Globus pallidus (tissue), 1 donor: ENCODE measurements around the gene CDCP1.

Source experiments
- DNase-seq: peaks from one replicate; pipeline ENCODE4 v3.0.0-alpha.2; 2015; ENCODE audit warnings: low spot score

Gene CDCP1

DNA sequence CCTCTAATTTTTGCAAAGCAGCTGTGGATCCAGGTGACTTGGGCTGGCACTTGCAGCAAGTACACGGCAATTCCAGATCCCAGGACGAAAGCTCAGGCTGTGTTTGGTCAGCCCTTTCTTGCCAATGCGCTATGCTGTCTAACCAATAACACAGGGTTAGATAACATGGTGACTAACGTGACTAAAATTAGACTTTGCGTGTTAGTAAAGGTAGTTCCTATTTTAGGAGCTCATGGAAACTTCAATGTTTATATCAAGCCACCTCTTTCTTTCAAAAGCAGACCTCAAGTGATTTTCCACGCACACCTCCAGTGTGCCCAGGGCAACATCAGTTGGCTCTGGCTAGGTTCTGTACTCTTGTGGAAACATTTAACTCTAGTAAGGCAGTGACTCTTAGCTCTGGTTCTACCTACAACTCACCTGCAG, 32.5 kb downstream of the CDCP1 start:
- no peak for DNase-seq

DNA sequence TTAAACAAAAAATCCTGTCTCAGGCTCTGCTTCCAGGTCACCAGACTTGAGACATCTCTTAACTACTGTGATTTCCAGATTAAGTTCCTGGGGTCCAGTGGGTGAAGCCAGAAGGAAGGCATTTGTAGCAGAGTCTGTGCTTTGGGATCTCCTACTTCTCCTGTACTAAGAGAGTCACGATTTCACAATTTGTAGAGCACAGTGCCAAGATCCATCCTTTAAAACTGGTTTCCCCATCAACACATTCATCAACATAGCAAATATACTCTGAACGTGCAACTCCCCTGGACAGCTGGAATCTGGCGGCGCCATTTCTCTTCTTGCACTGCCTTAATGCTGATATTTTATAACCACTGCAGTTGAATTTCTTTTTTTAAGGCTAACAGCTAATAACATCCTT, 33.2 kb downstream of the CDCP1 start:
- DNase-seq: no peak

DNA sequence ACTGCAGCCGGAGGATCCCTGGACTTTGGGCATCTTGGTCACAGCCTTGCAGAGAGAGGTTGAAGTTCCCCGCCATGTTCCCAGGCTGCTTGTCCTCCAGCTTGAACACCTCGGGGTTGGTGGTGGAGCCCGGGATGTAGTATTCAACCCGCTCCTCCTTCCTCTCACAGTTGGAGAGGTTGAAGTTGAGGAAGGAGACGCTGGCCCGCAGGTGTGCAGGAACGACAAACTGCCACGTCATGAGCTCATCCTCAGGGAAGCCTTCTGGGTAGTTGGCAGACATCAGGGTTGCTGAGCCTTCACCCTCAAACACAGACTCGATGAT, 35.7 kb downstream of the CDCP1 start:
- DNase-seq: no peak

DNA sequence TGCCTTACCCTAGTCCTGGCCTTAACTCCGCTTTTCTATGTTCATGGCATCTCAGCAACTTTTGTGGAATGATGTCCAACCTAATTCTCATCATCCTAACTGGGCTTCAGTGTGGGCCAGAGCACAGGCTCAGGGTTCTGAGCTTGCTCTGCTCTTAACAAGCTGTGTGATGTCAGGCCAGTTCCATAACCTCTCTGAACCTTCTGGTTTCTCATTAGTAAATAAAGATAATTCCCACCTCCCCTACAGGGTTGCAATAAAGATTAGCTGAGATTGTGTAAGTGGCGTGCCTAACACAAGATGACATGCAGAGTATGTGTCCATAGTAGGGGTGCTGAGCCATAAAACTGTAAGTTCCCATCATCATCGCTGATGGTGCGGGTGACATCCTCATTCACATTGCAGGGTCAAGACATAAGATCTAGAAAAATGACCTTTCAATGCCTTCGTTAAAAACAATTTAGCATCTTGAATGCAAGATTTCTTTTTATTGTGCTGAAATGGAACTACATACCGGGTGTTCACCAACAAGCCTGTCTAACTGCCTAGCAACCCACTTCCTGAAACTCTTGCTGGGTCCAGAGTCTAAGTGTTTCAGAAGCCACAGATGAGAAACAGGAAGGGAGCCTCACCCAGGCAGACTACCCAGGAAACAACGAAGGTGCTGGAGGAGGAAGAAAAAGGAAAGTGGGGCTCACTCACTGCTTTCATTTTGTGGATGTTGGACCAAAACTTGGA, 36.2 kb downstream of the CDCP1 start:
- peak; percentile 8 for DNase-seq

DNA sequence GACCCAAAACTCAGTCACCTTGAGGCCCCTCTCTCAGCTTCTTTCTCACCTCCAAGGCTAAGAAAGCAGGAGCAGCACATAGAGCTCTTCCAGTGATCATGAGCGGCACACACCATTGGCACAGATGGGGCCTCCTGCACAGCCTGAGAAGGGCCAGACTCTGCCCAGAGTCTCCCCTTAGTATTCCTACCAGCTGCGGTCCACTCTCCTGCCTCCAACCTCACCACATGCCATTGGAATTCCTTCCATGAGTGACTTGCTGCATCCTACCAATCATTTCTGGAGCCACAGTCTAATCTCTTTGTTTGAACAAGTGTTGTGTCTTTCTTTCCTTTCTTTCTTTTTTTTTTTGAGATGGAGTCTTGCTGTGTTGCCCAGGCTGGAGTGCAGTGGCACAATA, 39.3 kb downstream of the CDCP1 start:
- no peak for DNase-seq

DNA sequence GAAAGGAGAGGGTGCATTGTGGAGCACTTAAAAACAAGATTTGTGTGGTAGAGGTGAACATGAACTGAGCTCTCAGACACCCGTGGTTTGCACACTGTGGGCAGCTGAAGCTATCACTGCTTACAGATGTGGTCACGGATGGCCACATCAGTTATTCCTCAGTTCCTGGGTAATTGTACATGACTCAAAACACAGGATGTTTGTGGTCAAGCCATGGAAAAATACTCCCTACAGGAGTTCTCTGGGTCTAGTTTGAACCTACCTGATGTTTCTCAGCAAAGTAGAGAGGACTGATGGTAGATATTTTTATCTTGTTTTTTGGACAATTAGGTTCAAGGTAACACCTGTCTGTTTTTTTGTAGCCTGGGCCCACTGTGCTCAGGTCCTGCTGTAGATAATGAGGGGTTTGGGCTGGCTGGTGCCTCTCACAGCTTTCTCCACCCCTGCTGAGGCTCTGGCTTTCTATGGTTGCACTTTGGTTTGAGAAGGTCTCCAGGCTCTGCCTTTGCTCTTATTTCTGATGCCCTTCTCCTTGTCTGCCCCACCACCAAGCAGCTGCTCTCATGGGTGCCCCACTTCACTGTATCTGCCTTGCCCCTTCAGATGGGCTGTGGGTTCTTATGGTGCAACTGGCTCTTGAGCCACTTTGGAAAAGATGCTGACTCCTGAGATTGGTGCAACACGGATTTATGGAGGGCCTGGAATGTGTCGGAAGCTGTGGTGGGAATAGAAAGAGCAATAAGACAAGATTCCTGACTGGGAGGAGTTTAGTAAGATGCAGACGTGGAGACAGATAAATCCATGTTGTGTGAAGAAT, 40.1 kb downstream of the CDCP1 start:
- no peak for DNase-seq

DNA sequence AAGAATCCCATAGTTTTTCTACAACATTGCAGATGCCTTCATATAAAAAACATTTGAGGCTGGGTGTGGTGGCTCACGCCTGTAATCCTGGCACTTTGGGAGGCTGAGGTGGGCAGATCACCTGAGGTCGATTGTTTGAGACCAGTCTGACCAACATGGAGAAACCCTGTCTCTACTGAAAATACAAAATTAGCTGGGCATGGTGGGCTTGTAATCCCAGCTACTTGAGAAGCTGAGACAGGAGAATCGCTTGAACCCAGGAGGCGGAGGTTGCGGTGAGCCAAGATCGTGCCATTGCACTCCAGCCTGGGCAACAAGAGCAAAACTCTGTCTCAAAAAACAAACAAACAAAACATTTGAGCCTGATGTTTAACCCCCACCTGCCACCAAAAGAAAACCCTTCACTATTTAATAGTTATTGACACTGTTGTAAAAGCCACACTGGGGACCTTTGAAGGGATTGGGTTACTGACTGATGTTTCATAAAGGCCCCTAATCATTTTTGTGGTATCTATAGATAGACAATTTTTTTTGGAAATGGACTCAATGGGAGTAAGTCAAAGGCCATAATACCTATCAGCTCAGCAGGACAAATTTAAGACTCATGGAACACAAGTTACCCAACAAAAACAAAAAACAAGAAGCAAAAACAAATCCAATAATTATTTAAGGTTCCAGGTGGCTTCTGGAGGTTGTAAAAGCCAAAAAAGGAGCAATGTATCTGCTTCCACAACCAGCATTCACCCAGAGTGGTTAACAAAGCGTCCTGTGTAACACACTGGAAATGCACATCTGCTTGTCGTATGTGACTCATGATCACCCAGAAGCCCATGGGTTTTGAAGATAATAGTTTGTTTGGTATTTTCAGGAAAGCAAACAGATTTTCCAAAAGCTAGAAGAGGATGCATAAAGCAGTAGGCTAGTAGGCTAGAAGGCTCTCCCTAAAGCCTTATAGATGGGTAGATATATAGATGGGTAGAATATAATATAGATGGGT, 41.2 kb downstream of the CDCP1 start:
- DNase-seq: no peak

DNA sequence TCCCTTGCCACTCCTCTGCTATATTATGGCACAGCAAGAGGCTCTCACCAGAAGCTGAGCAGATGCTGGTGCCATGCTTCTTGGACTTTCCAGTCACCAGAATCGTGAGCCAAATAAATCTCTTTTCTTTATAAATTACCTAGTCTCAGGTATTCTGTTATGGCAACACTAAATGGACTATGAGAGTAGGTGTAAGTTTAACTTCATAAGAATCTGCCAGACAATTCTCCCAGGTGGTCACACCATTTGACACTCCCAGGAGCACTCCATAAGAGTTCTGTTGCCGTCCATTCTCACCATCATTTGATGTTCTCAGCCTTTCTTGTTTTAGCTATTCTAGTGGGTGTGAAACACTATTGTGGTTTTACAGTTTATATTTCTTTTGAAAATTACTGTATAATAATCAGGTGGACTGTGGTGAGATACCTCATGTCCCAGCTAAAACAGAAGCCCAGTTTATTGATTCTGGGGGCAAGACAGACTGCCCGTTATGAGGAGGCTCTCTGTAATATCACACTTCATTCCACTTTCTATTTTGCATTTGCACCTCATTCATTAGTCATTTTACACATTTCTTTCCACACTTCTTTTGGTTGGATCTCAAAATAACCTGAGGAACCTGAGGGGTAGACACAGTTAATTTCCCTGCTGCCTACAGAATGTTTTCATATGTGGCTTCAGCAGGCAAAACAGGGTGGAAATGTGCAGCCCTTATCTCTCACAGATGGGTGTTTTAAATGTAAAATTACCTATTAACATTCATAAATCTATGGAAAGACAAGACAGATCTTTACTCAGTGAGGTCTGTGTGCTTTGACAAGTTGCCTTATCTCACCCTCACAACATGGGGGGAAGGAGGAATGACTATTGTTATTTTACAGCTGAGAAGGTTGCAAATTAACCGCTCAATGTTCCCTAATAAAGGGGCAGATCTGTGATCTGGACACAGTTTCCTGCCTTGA, 42.1 kb downstream of the CDCP1 start:
- DNase-seq: no peak

DNA sequence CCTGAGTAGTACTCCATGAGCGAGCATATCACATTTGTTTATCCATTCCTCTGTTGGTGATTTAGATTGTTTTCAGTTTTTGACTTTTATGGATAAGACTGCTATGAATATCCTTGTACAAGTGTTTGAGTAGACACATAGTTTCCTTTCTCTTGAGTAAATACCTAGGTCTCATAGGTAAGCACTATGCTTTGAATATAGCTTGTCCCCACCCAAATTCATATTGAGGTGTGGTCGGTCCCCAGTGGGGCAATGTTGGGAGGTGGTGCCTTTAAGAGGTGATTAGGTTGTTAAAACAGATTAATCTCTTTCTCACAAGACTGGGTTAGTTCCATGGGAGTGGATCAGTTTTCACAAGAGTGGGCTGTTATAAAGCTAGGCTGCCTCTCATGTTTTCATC, 42.8 kb downstream of the CDCP1 start:
- no peak for DNase-seq

DNA sequence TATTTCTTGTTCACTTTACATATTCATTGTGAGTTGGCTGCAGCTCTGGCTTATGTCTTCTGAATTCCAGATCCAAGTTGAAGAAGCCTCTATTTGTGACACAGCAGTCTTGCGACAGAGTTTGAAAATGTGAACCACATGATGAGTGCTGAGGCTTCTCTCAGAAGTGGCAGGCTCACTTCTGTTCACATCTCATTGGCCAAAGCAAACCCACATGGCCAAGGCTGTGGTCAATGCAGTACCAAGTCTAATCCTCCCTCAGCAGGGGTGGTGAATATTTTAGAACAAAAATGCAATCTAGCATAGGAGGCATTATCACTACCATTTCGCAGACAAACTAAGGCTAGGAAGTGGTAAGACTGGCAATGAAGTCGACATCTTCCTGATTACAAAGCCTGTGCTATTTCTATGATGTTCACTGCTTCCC, 45.2 kb downstream of the CDCP1 start:
- DNase-seq: no peak

DNA sequence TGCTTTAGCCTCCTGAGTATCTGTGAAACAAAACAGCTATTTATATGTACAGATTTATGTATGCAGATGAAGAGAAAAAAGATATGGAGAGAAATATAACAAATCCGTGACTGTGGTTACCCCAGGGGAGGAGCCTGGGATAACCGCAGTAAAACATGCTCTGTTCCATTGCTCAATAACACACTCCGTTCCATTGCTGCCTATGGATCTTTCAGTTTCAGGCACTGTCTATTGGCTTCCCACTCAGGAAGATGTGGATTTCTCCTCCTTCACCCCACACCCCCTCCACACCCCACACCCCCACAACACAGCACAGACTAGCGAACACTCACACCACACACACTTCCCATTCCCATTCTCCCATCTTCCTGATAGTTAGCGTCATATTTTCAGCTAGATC, 47.9 kb downstream of the CDCP1 start:
- no peak for DNase-seq

DNA sequence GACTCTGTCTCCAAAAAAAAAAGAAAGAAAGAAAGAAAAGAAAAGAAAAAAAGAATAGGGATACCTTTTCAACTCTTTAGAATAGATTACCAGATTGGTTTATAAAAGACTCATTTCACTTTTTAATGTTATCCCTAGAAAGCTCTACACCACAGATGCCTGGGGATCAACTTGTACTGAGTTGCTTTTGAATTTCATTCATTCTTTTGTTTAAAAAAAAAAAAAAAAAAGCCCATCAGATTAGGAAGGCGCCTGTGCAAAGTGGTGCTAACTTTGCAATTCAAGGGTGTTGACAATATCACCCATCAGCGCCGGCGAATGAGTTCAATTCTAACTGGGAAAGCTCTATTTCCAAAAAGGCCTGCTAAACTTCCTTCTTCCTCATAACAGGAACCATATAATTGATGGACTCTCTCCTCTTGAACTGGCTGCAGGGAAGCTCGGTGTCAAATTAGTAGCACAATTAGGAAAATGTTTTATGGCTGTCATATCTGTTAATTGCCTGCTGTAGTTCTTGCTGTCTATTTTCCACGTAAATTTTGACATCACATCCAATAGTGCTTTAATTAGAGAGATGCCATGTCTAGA, 48.8 kb downstream of the CDCP1 start:
- DNase-seq: no peak

DNA sequence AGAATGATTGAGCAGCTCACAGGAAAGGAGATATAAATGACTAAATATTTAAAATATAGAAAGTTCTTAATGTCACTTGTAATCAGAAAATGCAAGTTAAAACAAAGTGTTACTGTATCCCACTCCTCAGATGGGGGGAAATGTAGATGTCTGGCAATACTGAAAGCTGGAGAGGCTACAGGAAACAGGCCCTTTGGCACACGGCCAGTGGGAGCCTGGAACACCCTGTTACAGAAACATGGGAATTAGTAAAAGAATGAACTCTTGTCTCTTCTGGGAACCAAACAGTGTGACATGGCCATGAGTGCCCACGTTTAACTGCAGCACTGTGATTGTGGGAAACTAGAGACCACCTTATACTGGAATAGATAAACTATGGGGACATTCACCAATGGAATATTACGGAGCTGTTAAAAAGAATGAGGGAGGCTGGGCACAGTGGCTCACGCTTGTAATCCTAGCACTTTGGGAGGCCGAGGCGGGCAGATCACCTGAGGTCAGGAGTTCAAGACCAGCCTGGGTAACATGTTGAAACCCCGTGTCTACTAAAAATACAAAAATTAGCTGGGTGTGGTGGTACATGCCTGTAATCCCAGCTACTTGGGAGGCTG, 50.2 kb downstream of the CDCP1 start:
- no peak for DNase-seq

DNA sequence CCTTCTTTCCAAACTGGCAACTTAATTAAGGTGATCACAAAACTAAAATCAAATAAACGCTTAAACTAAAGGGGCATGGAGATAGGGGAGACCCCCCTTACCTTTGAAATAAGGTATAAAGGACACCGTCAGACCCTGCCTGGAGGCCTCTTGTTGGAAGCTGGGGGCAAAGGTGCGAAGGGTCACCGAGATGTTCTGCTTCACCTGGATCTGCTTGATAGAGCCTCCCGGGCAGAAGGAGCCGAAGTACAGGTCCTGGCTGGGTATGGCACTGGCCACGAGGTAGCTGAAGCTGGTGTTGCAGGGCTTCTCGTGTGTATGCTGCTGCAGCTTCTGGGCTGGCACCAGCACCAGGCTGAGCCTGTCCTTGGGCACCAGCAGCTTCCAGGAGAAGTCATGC, 53.0 kb downstream of the CDCP1 start:
- no peak for DNase-seq

DNA sequence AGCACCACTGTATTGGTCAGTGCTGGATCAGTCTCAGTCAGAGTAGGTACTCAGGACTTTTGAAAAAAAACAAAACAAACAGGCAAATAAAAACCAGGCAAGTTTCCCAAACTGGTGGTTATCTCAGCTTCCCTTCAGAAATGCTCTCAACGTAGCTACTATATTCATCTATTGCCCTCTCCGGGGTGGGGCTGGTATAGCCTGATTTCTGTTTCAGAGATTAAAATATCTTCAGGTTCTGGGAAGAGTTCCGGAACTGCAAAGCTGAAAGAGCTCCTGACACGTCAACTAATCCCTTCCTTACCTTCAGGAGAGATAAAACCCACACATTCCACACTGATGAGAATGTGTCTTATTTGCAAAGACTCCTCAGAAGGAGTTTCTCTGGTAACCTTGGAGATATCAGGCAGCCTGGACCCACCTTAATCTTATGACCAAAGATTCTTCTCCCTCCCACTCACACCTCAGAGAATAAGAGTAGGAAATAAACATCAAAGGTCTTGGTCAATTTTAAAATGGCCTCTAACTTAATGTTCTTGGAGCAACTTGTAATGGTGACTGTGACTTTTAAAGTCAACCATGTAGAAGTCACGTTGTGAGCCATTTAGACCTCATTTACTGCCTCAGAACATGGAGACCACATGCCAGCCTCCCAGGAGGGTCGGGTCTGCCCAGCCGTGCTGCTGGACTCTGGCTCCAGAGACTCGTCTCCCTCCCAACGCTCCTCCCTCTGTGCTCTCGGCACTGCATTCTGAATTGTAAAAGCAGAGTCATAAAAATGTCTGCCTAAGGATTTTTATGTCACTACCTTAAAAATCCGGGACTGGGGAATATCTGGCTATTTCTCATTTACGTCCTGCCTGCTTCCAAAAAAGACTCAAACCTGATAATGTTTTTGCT, 53.8 kb downstream of the CDCP1 start:
- DNase-seq: no peak

DNA sequence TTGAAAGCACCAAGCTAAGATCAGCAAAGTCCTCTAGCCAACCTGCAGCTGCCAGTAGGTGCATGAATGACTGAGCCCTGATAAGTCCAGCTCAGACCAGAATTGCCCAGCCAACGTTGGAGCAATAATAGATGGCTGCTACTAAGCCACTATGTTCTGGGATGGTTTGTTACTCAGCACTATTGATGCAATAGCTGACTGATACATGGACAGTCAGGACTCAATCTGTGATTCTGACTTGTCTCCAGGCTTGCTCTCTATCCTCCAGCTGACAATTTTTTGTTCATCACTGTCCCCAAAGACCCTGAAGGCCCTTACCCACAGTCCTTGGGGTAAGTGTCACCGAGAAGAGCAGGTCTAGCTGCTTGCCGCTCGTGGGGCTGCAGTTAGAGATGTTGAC, 55.3 kb downstream of the CDCP1 start:
- no peak for DNase-seq

DNA sequence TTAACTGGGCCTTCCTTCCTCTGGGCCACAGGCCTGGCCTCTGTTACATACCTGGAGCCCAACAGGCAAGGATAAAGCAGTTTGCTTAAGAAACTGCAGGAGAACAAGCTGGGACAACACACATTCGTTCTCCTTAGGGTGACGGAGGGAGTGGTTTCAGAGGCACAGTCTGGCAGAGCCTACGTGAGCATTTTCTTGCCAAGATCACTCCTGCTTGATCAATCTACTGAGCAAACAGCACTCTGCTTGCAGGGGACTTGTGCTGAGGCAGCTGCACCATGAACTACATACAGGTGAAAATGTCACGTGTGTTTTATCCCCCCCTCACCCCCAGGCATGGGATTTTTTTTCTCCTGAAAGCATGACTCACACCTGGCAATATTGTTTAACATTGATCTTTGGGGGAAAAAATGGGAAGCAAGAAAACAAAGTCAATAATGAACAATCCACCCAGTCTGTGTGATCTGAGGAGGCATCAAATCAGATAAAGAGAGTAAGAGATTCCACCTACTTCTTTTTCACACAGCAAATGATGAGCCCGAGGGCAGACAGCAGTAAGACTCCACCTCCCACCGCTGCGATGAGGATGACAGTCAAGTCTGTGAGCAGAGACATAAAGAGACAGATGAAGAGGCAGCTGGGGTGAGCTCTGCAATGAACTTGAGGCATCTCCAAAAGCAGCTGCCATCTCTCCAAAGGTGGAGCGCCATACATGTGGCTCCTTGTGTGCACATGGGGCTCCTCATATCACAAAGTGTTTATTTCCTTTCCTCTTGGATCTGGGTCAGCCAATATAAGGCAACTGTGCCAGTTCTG, 57.4 kb downstream of the CDCP1 start:
- no peak for DNase-seq

DNA sequence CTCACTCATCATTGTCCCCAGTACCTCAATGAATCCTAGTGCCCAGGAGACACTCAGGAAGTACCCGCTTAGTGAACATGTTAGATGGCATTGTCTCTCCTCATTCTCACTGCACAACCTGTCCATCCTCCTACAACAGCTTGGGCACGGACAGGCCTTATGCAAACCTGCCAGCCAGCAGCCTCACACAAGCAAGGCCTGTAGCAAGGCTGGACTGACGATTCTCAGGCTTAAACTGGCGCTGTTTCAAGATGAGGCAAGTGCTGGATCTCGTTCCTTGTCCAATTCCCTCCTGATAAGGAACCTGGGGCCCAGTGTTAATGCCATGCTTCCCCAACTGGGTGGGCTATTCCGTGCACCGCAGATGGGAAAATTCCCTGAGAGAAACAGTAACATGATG, 59.0 kb downstream of the CDCP1 start:
- DNase-seq: no peak
